ENCODE measurements around the gene ANK2.

ANK2 gene

DNA sequence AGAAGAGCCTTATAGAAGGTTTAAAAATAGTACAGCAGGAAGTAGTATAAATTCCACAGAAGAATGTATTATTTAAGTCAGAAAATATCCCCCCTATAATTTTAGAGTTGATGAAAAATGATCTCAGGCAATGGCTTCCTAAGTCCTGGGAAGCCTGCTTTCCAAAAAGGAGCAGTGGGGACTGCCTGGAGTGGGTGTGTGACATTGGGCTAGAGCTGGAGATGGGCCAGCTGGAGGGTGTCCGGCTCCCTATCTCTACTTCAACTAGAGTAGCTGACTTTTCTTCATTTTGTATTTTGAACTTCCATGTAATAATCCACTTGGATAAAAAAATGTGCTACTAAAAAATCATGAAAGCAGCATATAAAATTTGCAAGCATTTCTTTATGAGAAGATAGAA lies 253.9 kb downstream of the ANK2 start:
- TF ChIP-seq, protein P1, sequence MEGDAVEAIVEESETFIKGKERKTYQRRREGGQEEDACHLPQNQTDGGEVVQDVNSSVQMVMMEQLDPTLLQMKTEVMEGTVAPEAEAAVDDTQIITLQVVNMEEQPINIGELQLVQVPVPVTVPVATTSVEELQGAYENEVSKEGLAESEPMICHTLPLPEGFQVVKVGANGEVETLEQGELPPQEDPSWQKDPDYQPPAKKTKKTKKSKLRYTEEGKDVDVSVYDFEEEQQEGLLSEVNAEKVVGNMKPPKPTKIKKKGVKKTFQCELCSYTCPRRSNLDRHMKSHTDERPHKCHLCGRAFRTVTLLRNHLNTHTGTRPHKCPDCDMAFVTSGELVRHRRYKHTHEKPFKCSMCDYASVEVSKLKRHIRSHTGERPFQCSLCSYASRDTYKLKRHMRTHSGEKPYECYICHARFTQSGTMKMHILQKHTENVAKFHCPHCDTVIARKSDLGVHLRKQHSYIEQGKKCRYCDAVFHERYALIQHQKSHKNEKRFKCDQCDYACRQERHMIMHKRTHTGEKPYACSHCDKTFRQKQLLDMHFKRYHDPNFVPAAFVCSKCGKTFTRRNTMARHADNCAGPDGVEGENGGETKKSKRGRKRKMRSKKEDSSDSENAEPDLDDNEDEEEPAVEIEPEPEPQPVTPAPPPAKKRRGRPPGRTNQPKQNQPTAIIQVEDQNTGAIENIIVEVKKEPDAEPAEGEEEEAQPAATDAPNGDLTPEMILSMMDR (IDR thresholded peaks at IDR 0.05): no peak

DNA sequence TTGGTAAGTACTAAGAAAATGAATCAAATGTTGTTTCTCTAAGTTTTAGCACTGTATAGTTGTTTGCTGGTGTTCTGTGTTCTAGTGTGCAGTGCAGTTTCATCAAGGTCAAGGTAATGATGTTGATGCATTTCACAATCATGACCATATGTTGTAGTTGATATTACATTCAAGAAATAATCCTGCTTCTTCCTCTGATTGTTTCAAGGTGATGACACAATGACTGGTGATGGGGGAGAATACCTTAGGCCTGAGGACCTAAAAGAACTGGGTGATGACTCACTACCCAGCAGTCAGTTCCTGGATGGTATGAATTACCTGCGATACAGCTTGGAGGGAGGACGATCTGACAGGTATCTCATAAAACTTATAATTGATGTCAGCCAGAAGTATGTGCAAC lies 261.6 kb downstream of the ANK2 start:
- TF ChIP-seq, protein P1 (IDR thresholded peaks at IDR 0.05): no peak

DNA sequence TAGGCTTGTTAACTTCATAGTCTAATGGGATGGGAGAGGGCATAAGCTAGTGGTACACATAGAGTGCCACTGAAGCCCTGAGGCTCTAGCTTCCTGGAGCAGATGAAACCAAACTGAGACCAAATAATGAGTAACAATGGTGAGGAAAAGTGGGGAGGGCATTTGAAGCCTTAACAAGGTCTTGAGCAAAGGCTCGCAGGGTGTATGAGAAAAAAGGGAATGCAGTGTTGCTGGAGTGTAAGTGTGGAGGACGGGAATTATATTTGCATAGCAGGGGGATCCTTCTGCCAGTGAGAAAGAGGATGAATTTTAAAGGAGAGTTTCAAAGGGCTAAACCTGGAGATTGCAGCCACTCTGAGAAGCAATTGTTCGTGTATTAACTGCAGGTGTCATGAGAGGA lies 263.1 kb downstream of the ANK2 start:
- TF ChIP-seq, protein P1 (IDR thresholded peaks at IDR 0.05): no peak

DNA sequence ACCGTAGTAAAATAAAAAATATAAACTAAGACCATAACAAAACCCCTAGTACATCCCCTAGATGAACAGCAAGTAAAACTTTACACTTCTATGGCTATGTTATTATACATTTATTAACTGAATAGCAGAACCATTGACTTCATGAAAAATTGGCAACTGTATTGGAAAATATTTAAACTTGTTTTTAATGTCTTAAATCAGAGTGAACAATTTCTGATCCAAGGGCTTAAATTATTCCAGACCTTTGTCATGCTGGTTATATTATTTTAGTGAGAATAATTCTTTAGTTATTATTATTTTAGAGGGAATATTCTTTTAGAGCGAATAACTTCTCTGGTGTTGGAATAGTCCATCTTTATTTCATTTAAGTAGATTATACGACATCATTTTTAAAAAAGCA lies 265.0 kb downstream of the ANK2 start:
- TF ChIP-seq, protein P1 (IDR thresholded peaks at IDR 0.05): no peak

DNA sequence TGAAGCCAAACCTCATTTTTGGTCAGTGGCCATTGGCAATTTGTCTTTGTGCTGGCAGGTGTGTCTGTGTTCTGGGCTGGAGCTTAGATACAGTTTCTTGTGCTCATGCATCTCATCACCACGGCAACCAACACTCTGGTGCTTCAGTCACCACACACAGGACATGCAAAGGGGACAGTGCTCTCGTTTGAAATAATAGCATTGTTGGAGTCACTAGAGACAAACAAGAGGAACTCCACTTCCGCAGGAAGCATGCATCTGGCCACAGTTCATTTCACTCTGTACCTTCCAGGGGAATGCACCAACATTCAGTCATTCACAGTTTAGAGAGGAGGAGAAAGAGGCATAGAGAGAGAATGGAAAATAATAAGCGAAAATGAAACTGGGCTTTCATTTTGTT lies 267.4 kb downstream of the ANK2 start:
- TF ChIP-seq, protein P1 (IDR thresholded peaks at IDR 0.05): no peak

DNA sequence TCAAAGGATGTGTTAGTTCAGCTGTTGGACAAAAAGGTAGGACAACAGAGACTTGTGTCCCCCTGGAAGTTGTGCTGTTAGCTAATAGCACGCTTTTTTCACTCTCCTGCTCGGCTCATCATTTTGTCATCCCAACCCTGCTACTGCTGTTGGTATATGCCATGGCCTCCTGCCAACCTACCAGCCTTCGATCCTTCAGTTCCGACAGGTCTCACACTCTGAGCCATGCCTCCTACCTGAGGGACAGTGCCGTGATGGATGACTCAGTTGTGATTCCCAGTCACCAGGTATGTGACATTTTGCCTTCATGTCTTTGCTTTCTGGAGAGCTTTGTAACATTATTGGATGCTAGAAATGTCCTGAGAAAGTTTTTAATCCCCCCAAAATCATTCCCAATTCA lies 268.1 kb downstream of the ANK2 start:
- TF ChIP-seq, protein P1 (IDR thresholded peaks at IDR 0.05): no peak

DNA sequence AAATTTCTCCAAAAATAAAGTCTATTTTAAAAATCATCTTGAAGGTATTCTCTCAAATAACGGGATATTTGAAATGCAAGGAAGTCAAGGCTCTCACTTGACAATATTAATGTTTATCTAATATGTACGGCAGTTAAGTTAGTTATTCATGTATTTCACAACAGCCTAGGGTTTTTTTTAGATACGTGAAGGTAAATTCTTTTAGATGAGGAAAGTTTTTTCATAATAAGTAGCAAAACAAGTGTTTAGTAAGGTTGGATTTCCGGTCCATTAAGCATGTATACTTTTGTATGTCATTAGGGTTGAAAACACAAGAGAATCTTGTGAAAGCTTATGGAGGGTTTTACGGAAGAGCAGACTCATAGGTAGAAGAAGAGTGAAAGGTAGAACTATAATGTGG lies 273.3 kb downstream of the ANK2 start:
- TF ChIP-seq, protein P1 (IDR thresholded peaks at IDR 0.05): no peak

DNA sequence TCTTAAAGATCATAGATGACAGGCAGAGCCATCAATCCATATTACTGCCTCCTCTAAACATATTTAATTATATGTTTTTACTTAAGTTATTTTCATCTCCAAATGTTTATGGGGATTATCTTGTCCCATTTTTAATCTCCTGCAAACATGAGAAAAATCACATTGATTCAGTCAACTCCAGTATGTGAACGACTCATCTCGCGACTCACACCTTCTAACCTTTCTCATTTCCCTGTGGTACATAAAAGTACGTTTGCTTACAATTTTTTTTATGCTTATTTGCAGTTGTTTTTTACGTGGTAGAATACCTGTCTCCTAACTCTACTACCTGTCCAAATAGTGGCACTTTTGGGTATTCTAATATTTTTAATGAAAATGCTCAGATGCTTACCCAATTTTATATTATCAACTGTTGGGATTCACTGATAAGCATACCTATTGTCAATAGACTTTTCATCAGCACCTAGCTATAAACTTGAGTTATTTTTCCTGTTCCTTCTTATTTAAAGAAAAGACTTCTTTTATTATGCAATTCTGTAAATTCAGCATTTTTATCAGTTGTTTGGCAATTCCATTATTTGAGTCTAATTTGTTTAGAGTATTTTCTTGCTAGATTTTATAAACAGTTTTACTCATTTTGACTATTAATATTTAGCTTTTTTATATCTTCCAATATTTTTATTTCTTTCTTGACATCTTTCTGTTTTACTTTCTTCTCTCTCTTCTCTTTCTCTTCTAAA lies 276.6 kb downstream of the ANK2 start:
- TF ChIP-seq, protein P1 (IDR thresholded peaks at IDR 0.05): no peak

Data from LNCAP (cell line).